BJ (cell line): ENCODE results near the gene MKI67. TPM values are rescaled to one million over a fixed set of nuclear protein-coding genes. Genes with fewer than 3 reads are reported as not detected.

Experiments used
- CTCF ChIA-PET: fragments of 350-600 bp; formaldehyde crosslinking; extraction: SDS; loops from one replicate; lab custom pipeline; 2021; ENCODE audit warnings: antibody characterized with exemption, inconsistent platforms; lab: Yijun Ruan, JAX
- POLR2A ChIA-PET: fragments of 300-600 bp; sonication (Branson Sonifier 250); formaldehyde crosslinking; extraction: SDS; loops from one replicate; lab custom pipeline; 2021; ENCODE audit warnings: antibody characterized with exemption; lab: Charles Lee
- DNase-seq: peaks from one replicate; pipeline ENCODE4 v3.0.0-alpha.2; 2011; ENCODE audit warnings: low read depth
- H3K27me3 ChIP-seq: 2 replicates; pipeline ENCODE4 v1.6.0; 2011; ENCODE audit warnings: low read length; ENCODE audit not compliant: control insufficient read depth, insufficient read depth
- H3K36me3 ChIP-seq: 2 replicates; pipeline ENCODE4 v1.5.1; 2011; ENCODE audit warnings: low read length; ENCODE audit not compliant: control insufficient read depth, insufficient read depth
- H3K4me3 ChIP-seq: 2 replicates; pipeline ENCODE4 v1.5.1; 2011; ENCODE audit warnings: low read depth, mild to moderate bottlenecking, control low read depth, low read length
- CTCF ChIP-seq: IDR thresholded peaks from 2 replicates; pipeline ENCODE4 v1.5.1; 2011; ENCODE audit warnings: low read depth, mild to moderate bottlenecking, control low read depth, inconsistent platforms, low read length, moderate library complexity; ENCODE audit not compliant: insufficient read depth
- polyA plus RNA-seq: library from polyadenylated mRNA; depleted of rRNA; stranded (reverse); fragments of >200 nt; gene quantifications from 2 replicates; pipeline ENCODE4 v1.2.3, GENCODE V29; 2011

MKI67 gene
- polyA plus RNA-seq, 1 experiment: 11.8 TPM

- no peaks in the 10 kb centered on the region for H3K36me3 ChIP-seq
- CTCF ChIA-PET: interaction anchor here (1.2 to 7.2 kb wide), 6 partner anchors 11 to 132 kb away, joined by 3 to 137 read pairs (median 6); no protein-coding TSS in a partner anchor
- H3K4me3 ChIP-seq: no peak overlapping the region
- no peak for TF ChIP-seq CTCF
- H3K27me3 ChIP-seq: peaks cover 6% of the 10 kb centered on the region
- no peak for DNase-seq
- POLR2A ChIA-PET: no interaction called here
Observed at GRCh38 chr10:128080641-128081040, 45.6 kb downstream of the MKI67 start.

- no peak for DNase-seq
- Histone ChIP-seq H3K36me3 (no peaks in the 10 kb centered on the region), H3K4me3 (no peak overlapping the region), H3K27me3 (peaks cover 6% of the 10 kb centered on the region)
- TF ChIP-seq CTCF: no peak
- ChIA-PET CTCF (interaction anchor here (1.2 to 7.2 kb wide), 7 partner anchors 11 to 132 kb away, joined by 3 to 137 read pairs (median 7); no protein-coding TSS in a partner anchor), POLR2A (no interaction called here)
Observed at GRCh38 chr10:128080231-128080630, 46.0 kb downstream of the MKI67 start.

GRCh38 chr10:128078136-128078969, 47.9 kb downstream of the MKI67 start:
- TF ChIP-seq CTCF: peak; percentile 93
- Histone ChIP-seq H3K27me3 (peaks cover 5% of the 10 kb centered on the region), H3K36me3 (no peaks in the 10 kb centered on the region), H3K4me3 (no peak overlapping the region)
- ChIA-PET POLR2A (no interaction called here), CTCF (interaction anchor here (0.6 to 7.2 kb wide), 10 partner anchors 9 to 133 kb away, joined by 3 to 137 read pairs (median 3); no protein-coding TSS in a partner anchor)
- DNase-seq: no peak

GRCh38 chr10:128077155-128077875, 48.9 kb downstream of the MKI67 start:
- TF ChIP-seq CTCF: no peak
- Histone ChIP-seq H3K27me3 (peaks cover 5% of the 10 kb centered on the region), H3K36me3 (no peaks in the 10 kb centered on the region), H3K4me3 (no peak overlapping the region)
- ChIA-PET CTCF (interaction anchor here (0.8 to 10.1 kb wide), 5 partner anchors 8 to 73 kb away, joined by 3 to 160 read pairs (median 19); no protein-coding TSS in a partner anchor), POLR2A (no interaction called here)
- no peak for DNase-seq

- POLR2A ChIA-PET: no interaction called here
- Histone ChIP-seq H3K36me3 (no peaks in the 10 kb centered on the region), H3K27me3 (peaks cover 1% of the 10 kb centered on the region), H3K4me3 (no peak overlapping the region)
- TF ChIP-seq CTCF: no peak
- CTCF ChIA-PET: interaction anchor here (0.9 to 10.1 kb wide), 5 partner anchors 21 to 76 kb away, joined by 3 to 160 read pairs (median 5); no protein-coding TSS in a partner anchor
- DNase-seq: no peak
Observed at GRCh38 chr10:128074589-128074988, 51.6 kb downstream of the MKI67 start.
